Gastroesophageal sphincter (tissue), 4 donors: ENCODE data around the gene MAPK7. TPM values are rescaled to one million over a fixed set of nuclear protein-coding genes. Genes with fewer than 3 reads are reported as not detected.

Source experiments
- ATAC-seq: fragments of 150-250 bp; one replicate; pipeline ENCODE4 v1.9.1; 2016; ENCODE audit warnings: mild to moderate bottlenecking, moderate library complexity
- H3K27ac ChIP-seq, 4 donors: fragments of 200-600 bp; sonication (generic) in 3 of 4; 1 replicate in 3 of 4; 2 replicates in 1 of 4; pipeline ENCODE4 v1.5.1; 2016 to 2019
- H3K27me3 ChIP-seq: fragments of 200-600 bp; sonication (generic); one replicate; pipeline ENCODE4 v1.5.1; 2019
- H3K36me3 ChIP-seq, 2 donors: fragments of 200-600 bp; sonication (generic); one replicate each; pipeline ENCODE4 v1.5.1; 2019; ENCODE audit warnings: control low read depth in 1 of 2
- H3K4me1 ChIP-seq, 3 donors: fragments of 200-600 bp; sonication (generic); 1 replicate in 2 of 3; 2 replicates in 1 of 3; pipeline ENCODE4 v1.5.1; 2016 to 2019; ENCODE audit warnings: control low read depth in 2 of 3
- H3K4me3 ChIP-seq, 2 donors: fragments of 200-600 bp; sonication (generic); one replicate each; pipeline ENCODE4 v1.5.1; 2019; ENCODE audit warnings: mild to moderate bottlenecking in 1 of 2, moderate library complexity in 1 of 2
- H3K9me3 ChIP-seq, 3 donors: fragments of 200-600 bp; sonication (generic); one replicate each; pipeline ENCODE4 v1.5.1; 2017 to 2019; ENCODE audit warnings: control low read depth in 2 of 3
- CTCF ChIP-seq, 4 experiments: fragments of 200-600 bp in 2 of 4; fragments of 450-650 bp in 2 of 4; sonication (generic) in 1 of 4; IDR thresholded peaks; one replicate each; pipeline ENCODE4 v1.5.1; 2017 to 2019; ENCODE audit warnings: antibody characterized with exemption in 4 of 4, mild to moderate bottlenecking in 2 of 4, moderate library complexity in 2 of 4
- EP300 ChIP-seq: sonication (generic); formaldehyde crosslinking; IDR thresholded peaks from one replicate; pipeline ENCODE4 v1.6.1; 2017; ENCODE audit warnings: antibody characterized with exemption, mild to moderate bottlenecking
- POLR2A ChIP-seq, 2 donors: fragments of 450-650 bp; IDR thresholded peaks; one replicate each; pipeline ENCODE4 v1.6.1; 2017; ENCODE audit warnings: antibody characterized with exemption in 2 of 2, mild to moderate bottlenecking in 2 of 2, moderate library complexity in 1 of 2
- POLR2AphosphoS5 ChIP-seq: sonication (generic); formaldehyde crosslinking; IDR thresholded peaks from one replicate; pipeline ENCODE4 v1.6.1; 2017; ENCODE audit warnings: antibody characterized with exemption
- WGBS, 2 donors: methylation state at CpG; one replicate each; pipeline ENCODE4 v1.1.5; 2018; ENCODE audit warnings: low coverage in 1 of 2; 5-methylcytosine and 5-hydroxymethylcytosine counted together
- total RNA-seq, 4 donors: library from RNA; depleted of rRNA; stranded (reverse); fragments of >200 nt; gene quantifications; one replicate each; pipeline ENCODE4 v1.1.0, GENCODE V29; 2016

The MAPK7 gene
- total RNA-seq, 4 donors from 2014 or later = 11.7 to 43.0 (median 28.0) TPM

- WGBS, 2 donors = 100% methylated on average over 2 to 3 of the region's 4 CpGs
- peaks cover 0 to 32% (median 13%) of the 10 kb centered on the region in 3 donors for H3K4me1 ChIP-seq
- H3K9me3 ChIP-seq = no peaks in the 10 kb centered on the region
- H3K27ac ChIP-seq = no peak overlapping the region
- H3K36me3 ChIP-seq = no peaks in the 10 kb centered on the region
- H3K27me3 ChIP-seq = no peaks in the 10 kb centered on the region
- no peak overlapping the region for H3K4me3 ChIP-seq
- no peak for ATAC-seq
- TF ChIP-seq POLR2AphosphoS5 = no peak
- no peak for TF ChIP-seq POLR2A (IDR thresholded peaks at IDR 0.05)
- no peak for TF ChIP-seq EP300
- no peak for TF ChIP-seq CTCF (IDR thresholded peaks at IDR 0.05)
Measured at GRCh38 chr17:19365499-19365817, 12.8 kb upstream of the MAPK7 start.

DNA sequence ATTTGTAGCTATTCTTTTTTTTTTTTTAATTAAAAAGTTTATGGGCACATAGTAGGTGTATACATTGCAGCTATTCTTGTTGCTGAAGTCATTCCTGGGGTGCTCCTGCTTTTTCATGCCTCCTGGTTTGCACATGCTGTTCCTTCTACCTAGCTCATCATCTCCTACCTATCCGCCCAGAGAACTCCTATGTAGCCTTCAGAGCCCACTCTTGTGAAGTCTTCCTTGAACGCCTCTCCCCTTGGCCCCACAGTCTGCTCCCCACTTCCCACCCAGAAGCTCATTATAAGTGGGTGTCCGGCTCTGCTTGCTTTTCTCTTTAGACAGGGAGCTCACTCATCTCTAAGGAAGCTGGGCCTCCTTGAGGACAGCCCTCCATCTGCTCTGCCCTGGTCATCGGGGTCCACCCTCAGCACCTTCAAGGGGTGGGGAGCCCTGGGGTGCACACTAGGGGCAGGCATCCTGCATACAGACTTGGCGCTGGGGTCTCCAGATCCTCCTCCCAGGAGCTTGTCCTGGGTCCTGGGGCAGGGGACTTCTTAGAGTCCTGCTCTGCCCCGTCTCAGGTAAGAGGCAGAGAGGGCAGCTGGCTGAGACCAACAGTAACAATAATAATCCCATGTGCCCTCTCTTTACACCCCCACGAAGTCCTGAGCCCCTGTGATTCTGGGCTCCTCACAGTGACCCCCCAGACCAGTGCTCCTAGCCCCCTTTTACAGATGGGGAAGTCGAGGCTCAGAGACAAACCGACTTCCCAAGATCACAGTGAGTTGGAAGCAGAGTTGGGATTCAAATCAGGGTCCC is 12.3 kb upstream of the MAPK7 start:
- ATAC-seq = no peak
- 80 to 100% methylated on average over 1 to 3 of the region's 9 CpGs for WGBS, 2 donors
- no peak overlapping the region for H3K27ac ChIP-seq
- H3K9me3 ChIP-seq = no peaks in the 10 kb centered on the region
- TF ChIP-seq POLR2AphosphoS5 (no peak), EP300 (no peak), POLR2A (IDR thresholded peaks at IDR 0.05) (no peak), CTCF (IDR thresholded peaks at IDR 0.05) (no peak)
- peaks cover 0 to 36% (median 13%) of the 10 kb centered on the region in 3 donors for H3K4me1 ChIP-seq
- no peaks in the 10 kb centered on the region for H3K27me3 ChIP-seq
- H3K4me3 ChIP-seq = no peak overlapping the region
- no peaks in the 10 kb centered on the region for H3K36me3 ChIP-seq

GRCh38 chr17:19366637-19366972 is 11.7 kb upstream of the MAPK7 start:
- 80% methylated on average over 1 of the region's 5 CpGs; no CpG with 5 or more reads in 1 of the 2 donors for WGBS, 2 donors
- ATAC-seq = no peak
- Histone ChIP-seq H3K4me3 (no peak overlapping the region), H3K9me3 (no peaks in the 10 kb centered on the region), H3K36me3 (no peaks in the 10 kb centered on the region), H3K27ac (no peak overlapping the region), H3K4me1 (peaks cover 0 to 31% (median 13%) of the 10 kb centered on the region in 3 donors), H3K27me3 (no peaks in the 10 kb centered on the region)
- no peak for TF ChIP-seq POLR2AphosphoS5
- no peak for TF ChIP-seq POLR2A (IDR thresholded peaks at IDR 0.05)
- TF ChIP-seq EP300 = no peak
- TF ChIP-seq CTCF (IDR thresholded peaks at IDR 0.05) = no peak

- Histone ChIP-seq H3K4me3 (no peak overlapping the region), H3K36me3 (no peaks in the 10 kb centered on the region), H3K27ac (no peak overlapping the region), H3K9me3 (no peaks in the 10 kb centered on the region), H3K4me1 (peaks cover 0 to 19% (median 4%) of the 10 kb centered on the region in 3 donors), H3K27me3 (no peaks in the 10 kb centered on the region)
- WGBS, 2 donors = 96% methylated on average over 4 of the region's 4 CpGs; no CpG with 5 or more reads in 1 of the 2 donors
- TF ChIP-seq EP300 (no peak), POLR2A (IDR thresholded peaks at IDR 0.05) (no peak), CTCF (IDR thresholded peaks at IDR 0.05) (no peak), POLR2AphosphoS5 (no peak)
- ATAC-seq = no peak
Measured at GRCh38 chr17:19368229-19368628, 10.1 kb upstream of the MAPK7 start.
